Measurements from ENCODE around the gene FOXF1.

FOXF1 gene

GRCh38 chr16:86549076-86549892 lies 39.0 kb downstream of the FOXF1 start:
- ATAC-seq (ENCODE audit: insufficient read depth, low read depth) (peak; percentile 47; the same call in 1 of the 3 replicates), DNase-seq (no peak)
- H2AFZ ChIP-seq (ENCODE audit: low read depth, low read length) = no peak overlapping the region
- H3K36me3 ChIP-seq (ENCODE audit: insufficient read depth, low read length) = peaks cover 50% of the 10 kb centered on the region
- peaks cover 5% of the 10 kb centered on the region; the same call in 1 of the 2 replicates for H3K79me2 ChIP-seq (ENCODE audit: insufficient read depth, low read length)
- TF ChIP-seq EZH2 (IDR thresholded peaks at IDR 0.05; ENCODE audit: borderline replicate concordance, low read depth, low read length, severe bottlenecking) = no peak
- TF ChIP-seq CTCF (IDR thresholded peaks at IDR 0.05; ENCODE audit: borderline replicate concordance, extremely low read depth, low read length, poor library complexity, severe bottlenecking) = no peak
- no peak overlapping the region for H3K9ac ChIP-seq (ENCODE audit: low read depth, low read length)
- H3K27me3 ChIP-seq (ENCODE audit: insufficient read depth, low read length, poor library complexity) = no peaks in the 10 kb centered on the region
- no peaks in the 10 kb centered on the region for H4K20me1 ChIP-seq (ENCODE audit: insufficient read depth, low read length)
- H3K4me1 ChIP-seq (ENCODE audit: insufficient read depth, low read length) = peaks cover 17% of the 10 kb centered on the region
- H3K27ac ChIP-seq (ENCODE audit: low read length) = no peak overlapping the region
- no peak overlapping the region for H3K4me2 ChIP-seq (ENCODE audit: insufficient read depth, low read length)
- H3K9me3 ChIP-seq (ENCODE audit: insufficient read depth, low read length, severe bottlenecking) = no peaks in the 10 kb centered on the region
- H3K4me3 ChIP-seq (ENCODE audit: low read depth in 1 of 2, low read length in 2 of 2) = no peak overlapping the region

- TF ChIP-seq CTCF (IDR thresholded peaks at IDR 0.05; ENCODE audit: borderline replicate concordance, extremely low read depth, low read length, poor library complexity, severe bottlenecking) (no peak), EZH2 (IDR thresholded peaks at IDR 0.05; ENCODE audit: borderline replicate concordance, low read depth, low read length, severe bottlenecking) (no peak)
- no peak for DNase-seq
- H3K27me3 ChIP-seq (ENCODE audit: insufficient read depth, low read length, poor library complexity) = no peaks in the 10 kb centered on the region
- no peak overlapping the region for H3K27ac ChIP-seq (ENCODE audit: low read length)
- ATAC-seq (ENCODE audit: insufficient read depth, low read depth) = no peak
- peaks cover 10% of the 10 kb centered on the region for H3K79me2 ChIP-seq (ENCODE audit: insufficient read depth, low read length)
- no peaks in the 10 kb centered on the region for H3K9me3 ChIP-seq (ENCODE audit: insufficient read depth, low read length, severe bottlenecking)
- no peak overlapping the region for H3K4me3 ChIP-seq (ENCODE audit: low read depth in 1 of 2, low read length in 2 of 2)
- no peak overlapping the region for H2AFZ ChIP-seq (ENCODE audit: low read depth, low read length)
- peaks cover 50% of the 10 kb centered on the region for H3K36me3 ChIP-seq (ENCODE audit: insufficient read depth, low read length)
- peaks cover 19% of the 10 kb centered on the region for H3K4me1 ChIP-seq (ENCODE audit: insufficient read depth, low read length)
- H3K4me2 ChIP-seq (ENCODE audit: insufficient read depth, low read length) = no peak overlapping the region
- H4K20me1 ChIP-seq (ENCODE audit: insufficient read depth, low read length) = no peaks in the 10 kb centered on the region
- no peak overlapping the region for H3K9ac ChIP-seq (ENCODE audit: low read depth, low read length)
These were observed 39.5 kb downstream of the FOXF1 start for GRCh38 chr16:86549893-86550190.

- no peak for ATAC-seq (ENCODE audit: insufficient read depth, low read depth)
These were observed 40.0 kb downstream of the FOXF1 start for GRCh38 chr16:86550281-86550680.

More at GRCh38 chr16:86550281-86550680, 40.0 kb downstream of the FOXF1 start:
- Histone ChIP-seq H3K27me3 (ENCODE audit: insufficient read depth, low read length, poor library complexity) (no peaks in the 10 kb centered on the region), H3K79me2 (ENCODE audit: insufficient read depth, low read length) (peaks cover 11% of the 10 kb centered on the region), H2AFZ (ENCODE audit: low read depth, low read length) (no peak overlapping the region), H4K20me1 (ENCODE audit: insufficient read depth, low read length) (no peaks in the 10 kb centered on the region), H3K27ac (ENCODE audit: low read length) (no peak overlapping the region), H3K9ac (ENCODE audit: low read depth, low read length) (no peak overlapping the region), H3K36me3 (ENCODE audit: insufficient read depth, low read length) (peaks cover 49% of the 10 kb centered on the region), H3K9me3 (ENCODE audit: insufficient read depth, low read length, severe bottlenecking) (no peaks in the 10 kb centered on the region), H3K4me1 (ENCODE audit: insufficient read depth, low read length) (peaks cover 20% of the 10 kb centered on the region), H3K4me2 (ENCODE audit: insufficient read depth, low read length) (no peak overlapping the region), H3K4me3 (ENCODE audit: low read depth in 1 of 2, low read length in 2 of 2) (no peak overlapping the region)
- no peak for DNase-seq
- no peak for TF ChIP-seq EZH2 (IDR thresholded peaks at IDR 0.05; ENCODE audit: borderline replicate concordance, low read depth, low read length, severe bottlenecking)
- no peak for TF ChIP-seq CTCF (IDR thresholded peaks at IDR 0.05; ENCODE audit: borderline replicate concordance, extremely low read depth, low read length, poor library complexity, severe bottlenecking)
